ENCODE measurements around the gene BLTP3B.
A peak's percentile ranks its signal among the peaks of the same experiment; 100 is the strongest.

The BLTP3B gene

DNA sequence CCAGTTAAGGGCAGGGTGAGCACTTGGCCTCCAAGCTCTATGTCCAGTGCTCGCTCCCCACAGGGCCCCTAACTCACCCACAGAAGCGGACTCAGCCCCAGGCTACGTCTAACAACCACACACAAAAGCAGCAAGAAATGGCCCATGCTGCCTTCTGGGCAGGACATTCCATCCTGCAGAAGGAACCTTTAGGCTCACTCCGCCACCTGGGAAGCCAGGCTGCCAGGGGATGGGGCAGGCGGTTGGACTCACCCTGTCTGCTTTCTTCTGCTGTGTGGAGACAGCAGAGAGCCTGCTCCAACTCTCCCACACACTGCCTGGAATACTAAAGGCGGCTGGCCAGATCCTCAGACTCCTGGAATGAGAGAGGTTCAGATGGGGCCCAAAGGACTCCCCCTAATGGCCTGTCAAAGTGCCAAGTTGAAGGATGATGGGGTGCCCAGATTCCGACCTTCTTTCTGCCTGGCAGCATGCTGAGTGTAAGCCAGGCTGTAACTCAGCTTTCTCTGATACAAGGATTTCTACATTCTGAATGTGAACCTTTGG lies 27.7 kb upstream of the BLTP3B start:
- DNase-seq (ENCODE audit: low read depth) = no peak
- H3K4me3 ChIP-seq (ENCODE audit: low read depth, low read length) = no peak overlapping the region
- TF ChIP-seq, protein P1, sequence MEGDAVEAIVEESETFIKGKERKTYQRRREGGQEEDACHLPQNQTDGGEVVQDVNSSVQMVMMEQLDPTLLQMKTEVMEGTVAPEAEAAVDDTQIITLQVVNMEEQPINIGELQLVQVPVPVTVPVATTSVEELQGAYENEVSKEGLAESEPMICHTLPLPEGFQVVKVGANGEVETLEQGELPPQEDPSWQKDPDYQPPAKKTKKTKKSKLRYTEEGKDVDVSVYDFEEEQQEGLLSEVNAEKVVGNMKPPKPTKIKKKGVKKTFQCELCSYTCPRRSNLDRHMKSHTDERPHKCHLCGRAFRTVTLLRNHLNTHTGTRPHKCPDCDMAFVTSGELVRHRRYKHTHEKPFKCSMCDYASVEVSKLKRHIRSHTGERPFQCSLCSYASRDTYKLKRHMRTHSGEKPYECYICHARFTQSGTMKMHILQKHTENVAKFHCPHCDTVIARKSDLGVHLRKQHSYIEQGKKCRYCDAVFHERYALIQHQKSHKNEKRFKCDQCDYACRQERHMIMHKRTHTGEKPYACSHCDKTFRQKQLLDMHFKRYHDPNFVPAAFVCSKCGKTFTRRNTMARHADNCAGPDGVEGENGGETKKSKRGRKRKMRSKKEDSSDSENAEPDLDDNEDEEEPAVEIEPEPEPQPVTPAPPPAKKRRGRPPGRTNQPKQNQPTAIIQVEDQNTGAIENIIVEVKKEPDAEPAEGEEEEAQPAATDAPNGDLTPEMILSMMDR (IDR thresholded peaks at IDR 0.05; ENCODE audit: control insufficient read depth, extremely low read depth, insufficient read depth) = no peak

DNA sequence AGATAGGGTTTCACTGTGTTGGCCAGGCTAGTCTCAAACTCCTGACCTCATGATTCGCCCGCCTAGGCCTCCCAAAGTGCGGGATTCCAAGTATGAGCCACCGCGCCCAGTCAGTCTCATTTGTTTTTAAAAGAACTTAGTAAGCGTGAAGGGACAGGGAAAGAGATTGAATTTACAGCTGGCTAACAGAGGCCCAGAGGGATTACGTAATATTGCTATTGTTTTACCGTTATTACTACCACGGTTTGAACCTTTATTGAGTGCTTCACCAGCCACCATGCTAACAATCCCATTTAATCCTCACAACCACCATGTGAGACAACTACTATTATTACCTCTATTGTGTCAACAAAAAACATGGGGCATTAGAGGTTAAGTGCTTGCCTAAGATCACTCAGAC lies 26.7 kb upstream of the BLTP3B start:
- TF ChIP-seq, protein P1 (IDR thresholded peaks at IDR 0.05; ENCODE audit: control insufficient read depth, extremely low read depth, insufficient read depth) = no peak
- no peak for DNase-seq (ENCODE audit: low read depth)
- no peak overlapping the region for H3K4me3 ChIP-seq (ENCODE audit: low read depth, low read length)

DNA sequence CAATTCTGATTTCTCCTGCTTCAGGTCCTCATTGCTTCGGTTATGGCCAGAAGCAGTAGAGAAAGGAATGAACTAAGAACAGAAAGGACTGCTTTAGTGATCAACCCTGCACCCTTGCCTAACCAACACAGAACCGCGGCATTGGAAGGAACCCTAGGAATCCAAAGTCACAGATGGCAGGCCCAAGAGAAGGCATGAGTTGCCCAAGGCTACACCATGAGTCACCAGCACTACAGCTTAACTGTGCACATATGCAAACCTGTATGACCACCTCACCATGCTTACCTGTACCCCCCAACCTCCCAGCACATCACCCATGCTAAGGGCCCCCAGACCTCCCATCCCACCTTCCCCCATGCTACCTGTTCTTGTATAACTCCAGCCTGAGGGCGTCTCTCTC lies 25.9 kb upstream of the BLTP3B start:
- DNase-seq (ENCODE audit: low read depth) = no peak
- H3K4me3 ChIP-seq (ENCODE audit: low read depth, low read length) = no peak overlapping the region
- TF ChIP-seq, protein P1 (IDR thresholded peaks at IDR 0.05; ENCODE audit: control insufficient read depth, extremely low read depth, insufficient read depth) = no peak

DNA sequence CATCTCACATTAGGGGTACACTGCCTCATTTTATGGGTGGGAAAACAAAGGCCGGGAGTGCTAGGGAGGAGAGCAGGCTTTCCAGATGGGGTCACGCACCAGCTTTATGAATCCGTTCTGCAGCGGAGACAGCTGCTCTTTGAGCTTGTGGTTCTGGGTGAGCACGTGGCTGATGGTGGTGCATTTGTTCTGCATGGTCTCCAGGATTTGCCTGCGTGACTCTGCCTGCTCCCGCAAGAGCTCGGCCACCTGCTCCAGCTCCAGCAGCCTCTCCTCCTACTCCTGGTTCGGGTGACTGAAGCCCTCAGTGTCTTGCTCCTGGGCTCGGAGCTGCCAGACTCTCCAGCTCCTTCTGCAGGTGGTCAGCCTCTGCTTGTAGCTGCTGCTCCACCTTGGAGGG lies 23.6 kb upstream of the BLTP3B start:
- DNase-seq (ENCODE audit: low read depth) = no peak
- no peak overlapping the region for H3K4me3 ChIP-seq (ENCODE audit: low read depth, low read length)
- TF ChIP-seq, protein P1 (IDR thresholded peaks at IDR 0.05; ENCODE audit: control insufficient read depth, extremely low read depth, insufficient read depth) = no peak

DNA sequence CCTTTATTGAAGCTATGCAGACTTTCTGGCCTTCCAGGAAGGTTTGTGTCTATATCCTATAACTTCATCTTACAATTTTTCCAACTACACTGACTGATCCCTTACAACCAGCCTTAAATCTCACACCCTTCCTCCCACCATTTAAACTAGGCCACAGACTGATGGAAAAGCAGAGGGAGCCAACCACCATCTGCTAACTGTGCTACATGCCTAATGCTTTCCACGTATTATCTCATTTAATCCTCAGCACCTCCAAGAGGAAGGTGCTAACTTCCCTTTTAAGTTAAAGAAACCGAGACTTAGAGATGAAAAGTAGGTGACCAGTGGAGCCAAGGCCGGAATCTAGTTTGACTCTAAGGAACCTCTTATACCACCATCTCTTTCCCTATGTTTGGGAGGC lies 22.7 kb upstream of the BLTP3B start:
- no peak overlapping the region for H3K4me3 ChIP-seq (ENCODE audit: low read depth, low read length)
- TF ChIP-seq, protein P1 (IDR thresholded peaks at IDR 0.05; ENCODE audit: control insufficient read depth, extremely low read depth, insufficient read depth) = no peak
- DNase-seq (ENCODE audit: low read depth) = no peak

DNA sequence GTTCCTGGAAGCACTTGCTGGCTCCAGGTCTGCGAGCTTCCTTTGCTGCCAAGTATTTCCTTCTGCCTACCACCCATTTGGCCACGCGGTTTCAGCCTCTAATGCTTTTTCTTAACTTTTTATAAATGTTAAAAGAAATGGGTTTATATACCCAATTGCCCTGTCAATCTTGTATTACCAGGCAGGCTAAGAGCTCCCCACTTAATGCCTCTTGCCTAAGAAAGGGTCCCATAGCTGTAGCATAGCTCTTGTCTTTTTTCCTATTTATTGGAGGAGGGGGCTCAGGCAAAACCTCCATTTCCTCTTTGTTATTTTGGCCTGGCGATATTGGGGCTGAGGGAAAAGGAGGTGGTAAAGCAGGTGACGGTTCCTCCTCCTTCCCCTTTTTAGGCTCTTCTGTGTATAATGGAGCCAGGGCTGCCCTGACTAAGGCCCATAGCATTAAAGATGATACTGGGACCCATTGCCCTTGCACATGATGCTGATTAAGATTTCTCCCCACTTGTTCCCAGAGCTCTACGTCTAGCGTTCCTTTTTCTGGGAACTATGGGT lies 21.6 kb upstream of the BLTP3B start:
- TF ChIP-seq, protein P1 (IDR thresholded peaks at IDR 0.05; ENCODE audit: control insufficient read depth, extremely low read depth, insufficient read depth) = no peak
- H3K4me3 ChIP-seq (ENCODE audit: low read depth, low read length) = peak overlapping the region; percentile 42; the same call in 1 of the 2 replicates

More for the DNA sequence above, 21.6 kb upstream of the BLTP3B start:
- DNase-seq (ENCODE audit: low read depth) = no peak
